ENCODE measurements around the gene SSB. TPM values are rescaled to one million over a fixed set of nuclear protein-coding genes. Genes with fewer than 3 reads are reported as not detected.

Gene SSB
- total RNA-seq, 1 experiment from 2014 or later, result 108 TPM

DNA sequence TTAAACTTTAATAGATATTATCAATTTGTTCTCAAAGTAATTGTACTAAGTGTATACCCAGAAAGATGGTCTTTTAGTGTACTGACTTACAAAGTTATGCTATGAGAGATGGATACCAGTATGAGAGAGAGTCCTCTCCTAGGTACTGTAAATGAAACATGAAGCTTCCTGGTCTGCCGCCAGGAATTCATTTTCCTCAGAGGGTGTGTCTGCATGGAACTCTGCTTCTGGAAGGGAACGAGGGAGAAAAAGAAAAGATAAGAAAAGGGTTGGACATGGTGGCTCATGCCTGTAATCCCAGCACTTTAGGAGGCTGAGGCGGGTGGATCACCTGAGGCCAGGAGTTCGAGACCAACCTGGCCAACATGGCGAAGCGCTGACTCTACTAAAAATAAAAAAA, 2.2 kb upstream of the SSB start:
- no peaks in the 10 kb centered on the region for H3K9me3 ChIP-seq (ENCODE audit: low read length)
- no peak overlapping the region for H3K4me2 ChIP-seq (ENCODE audit: low read length)
- H3K9me2 ChIP-seq (replicated peaks; ENCODE audit: low read length), result no peaks in the 10 kb centered on the region
- BruUV-seq (replicated peaks), result no TSS peak
- ChIA-PET POLR2A (ENCODE audit: unreplicated experiment) (no interaction called here), CTCF (no interaction called here)
- peaks cover 17% of the 10 kb centered on the region for H3K4me1 ChIP-seq (ENCODE audit: insufficient read depth, low read length)
- no peaks in the 10 kb centered on the region for H4K20me1 ChIP-seq (ENCODE audit: low read length)
- H2AFZ ChIP-seq (ENCODE audit: low read length), result no peak overlapping the region
- H3F3A ChIP-seq (ENCODE audit: low read length, unreplicated experiment), result no peaks in the 10 kb centered on the region
- 0 out of 2 replicates have a peak, but pooled peaks cover 6% of the 10 kb centered on the region for H3K36me3 ChIP-seq (ENCODE audit: low read depth, low read length)
- DNase-seq, result peak; percentile 42
- H3K9ac ChIP-seq (ENCODE audit: low read length), result no peak overlapping the region
- no peak overlapping the region for H3K27ac ChIP-seq (ENCODE audit: low read length)
- no peak overlapping the region for H3K4me3 ChIP-seq (ENCODE audit: low read length)
- TF ChIP-seq EZH2 (IDR thresholded peaks at IDR 0.05; ENCODE audit: low read length, unreplicated experiment) (no peak), EZH2phosphoT487 (IDR thresholded peaks at IDR 0.05; ENCODE audit: borderline replicate concordance, low read length) (no peak)
- TF ChIP-seq, protein P1, sequence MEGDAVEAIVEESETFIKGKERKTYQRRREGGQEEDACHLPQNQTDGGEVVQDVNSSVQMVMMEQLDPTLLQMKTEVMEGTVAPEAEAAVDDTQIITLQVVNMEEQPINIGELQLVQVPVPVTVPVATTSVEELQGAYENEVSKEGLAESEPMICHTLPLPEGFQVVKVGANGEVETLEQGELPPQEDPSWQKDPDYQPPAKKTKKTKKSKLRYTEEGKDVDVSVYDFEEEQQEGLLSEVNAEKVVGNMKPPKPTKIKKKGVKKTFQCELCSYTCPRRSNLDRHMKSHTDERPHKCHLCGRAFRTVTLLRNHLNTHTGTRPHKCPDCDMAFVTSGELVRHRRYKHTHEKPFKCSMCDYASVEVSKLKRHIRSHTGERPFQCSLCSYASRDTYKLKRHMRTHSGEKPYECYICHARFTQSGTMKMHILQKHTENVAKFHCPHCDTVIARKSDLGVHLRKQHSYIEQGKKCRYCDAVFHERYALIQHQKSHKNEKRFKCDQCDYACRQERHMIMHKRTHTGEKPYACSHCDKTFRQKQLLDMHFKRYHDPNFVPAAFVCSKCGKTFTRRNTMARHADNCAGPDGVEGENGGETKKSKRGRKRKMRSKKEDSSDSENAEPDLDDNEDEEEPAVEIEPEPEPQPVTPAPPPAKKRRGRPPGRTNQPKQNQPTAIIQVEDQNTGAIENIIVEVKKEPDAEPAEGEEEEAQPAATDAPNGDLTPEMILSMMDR (conservative IDR thresholded peaks at IDR 0.05; ENCODE audit: low read depth, low read length), result no peak
- H3K27me3 ChIP-seq (ENCODE audit: low read length), result no peaks in the 10 kb centered on the region
- intact Hi-C loops (cut with micrococcal nuclease), result no loop called here
- ATAC-seq, result no peak
- H3K79me2 ChIP-seq (ENCODE audit: low read length), result peaks cover 27% of the 10 kb centered on the region

DNA sequence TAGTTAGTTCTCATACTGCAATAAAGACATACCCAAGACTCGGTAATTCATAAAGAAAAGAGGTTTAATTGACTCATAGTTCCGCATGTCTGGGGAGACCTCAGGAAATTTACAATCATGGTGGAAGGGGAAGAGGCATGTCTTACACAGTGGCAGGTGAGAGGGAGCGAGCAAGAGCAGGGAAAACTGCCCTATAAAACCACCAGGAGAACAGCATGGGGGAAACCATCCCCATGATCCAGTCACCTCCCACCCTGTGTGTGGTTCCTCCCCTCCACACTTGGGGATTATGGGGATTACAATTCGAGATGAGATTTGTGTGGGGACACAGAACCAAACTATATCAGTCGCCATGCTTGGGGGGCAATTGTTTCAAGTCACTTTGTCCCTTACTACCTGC, 1.1 kb upstream of the SSB start:
- Histone ChIP-seq H4K20me1 (ENCODE audit: low read length) (no peaks in the 10 kb centered on the region), H3K27ac (ENCODE audit: low read length) (no peak overlapping the region), H3K4me2 (ENCODE audit: low read length) (no peak overlapping the region), H3K9me2 (replicated peaks; ENCODE audit: low read length) (no peaks in the 10 kb centered on the region), H2AFZ (ENCODE audit: low read length) (no peak overlapping the region; the same call in 1 of the 2 replicates), H3K4me1 (ENCODE audit: insufficient read depth, low read length) (peaks cover 17% of the 10 kb centered on the region), H3K9me3 (ENCODE audit: low read length) (no peaks in the 10 kb centered on the region), H3K79me2 (ENCODE audit: low read length) (peaks cover 38% of the 10 kb centered on the region), H3K9ac (ENCODE audit: low read length) (no peak overlapping the region), H3K27me3 (ENCODE audit: low read length) (no peaks in the 10 kb centered on the region), H3K36me3 (ENCODE audit: low read depth, low read length) (peaks cover 17% of the 10 kb centered on the region), H3K4me3 (ENCODE audit: low read length) (no peak overlapping the region), H3F3A (ENCODE audit: low read length, unreplicated experiment) (no peaks in the 10 kb centered on the region)
- no TSS peak for BruUV-seq (replicated peaks)
- ChIA-PET POLR2A (ENCODE audit: unreplicated experiment) (no interaction called here), CTCF (no interaction called here)
- intact Hi-C loops (cut with micrococcal nuclease), result no loop called here
- ATAC-seq, result no peak
- no peak for TF ChIP-seq EZH2 (IDR thresholded peaks at IDR 0.05; ENCODE audit: low read length, unreplicated experiment)
- TF ChIP-seq, protein P1 (conservative IDR thresholded peaks at IDR 0.05; ENCODE audit: low read depth, low read length), result no peak
- TF ChIP-seq EZH2phosphoT487 (IDR thresholded peaks at IDR 0.05; ENCODE audit: borderline replicate concordance, low read length), result no peak
- no peak for DNase-seq

DNA sequence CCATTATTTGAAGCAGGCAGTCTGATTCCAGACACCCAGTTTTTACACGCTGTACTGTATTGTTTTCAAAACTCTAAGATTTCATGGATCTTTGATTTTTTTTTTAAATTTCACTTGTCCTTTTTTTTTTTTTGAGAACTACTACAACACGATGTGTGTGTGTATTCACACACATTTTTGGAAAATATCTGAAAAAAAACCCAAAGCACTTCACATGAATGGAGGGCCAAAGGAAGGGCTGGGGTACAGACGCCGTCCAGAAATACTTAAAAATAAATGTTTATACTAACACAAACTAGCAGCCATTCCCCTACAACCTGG, 314 bp upstream of the SSB start:
- H3K27me3 ChIP-seq (ENCODE audit: low read length), result no peaks in the 10 kb centered on the region
- H3K27ac ChIP-seq (ENCODE audit: low read length), result no peak overlapping the region
- H3K4me3 ChIP-seq (ENCODE audit: low read length), result peak overlapping the region; percentile 84
- no peak for ATAC-seq
- H3F3A ChIP-seq (ENCODE audit: low read length, unreplicated experiment), result no peaks in the 10 kb centered on the region
- H3K9me3 ChIP-seq (ENCODE audit: low read length), result no peaks in the 10 kb centered on the region
- peak overlapping the region; percentile 87 for H3K4me2 ChIP-seq (ENCODE audit: low read length)
- H3K79me2 ChIP-seq (ENCODE audit: low read length), result peaks cover 46% of the 10 kb centered on the region
- no peaks in the 10 kb centered on the region for H3K9me2 ChIP-seq (replicated peaks; ENCODE audit: low read length)
- intact Hi-C loops (cut with micrococcal nuclease), result no loop called here
- BruUV-seq (replicated peaks), result TSS peak; percentile 97
- POLR2A ChIA-PET (ENCODE audit: unreplicated experiment), result interaction anchor here (0.7 to 1.0 kb wide), 2 partner anchors 29 to 84 kb away, joined by 3 read pairs; partner anchors contain the start of gene UBR3
- DNase-seq, result no peak
- H3K36me3 ChIP-seq (ENCODE audit: low read depth, low read length), result peaks cover 21% of the 10 kb centered on the region
- peak overlapping the region; percentile 90 for H2AFZ ChIP-seq (ENCODE audit: low read length)
- H4K20me1 ChIP-seq (ENCODE audit: low read length), result no peaks in the 10 kb centered on the region
- TF ChIP-seq, protein P1 (conservative IDR thresholded peaks at IDR 0.05; ENCODE audit: low read depth, low read length), result no peak
- TF ChIP-seq EZH2phosphoT487 (IDR thresholded peaks at IDR 0.05; ENCODE audit: borderline replicate concordance, low read length) (no peak), EZH2 (IDR thresholded peaks at IDR 0.05; ENCODE audit: low read length, unreplicated experiment) (no peak)
- peaks cover 17% of the 10 kb centered on the region for H3K4me1 ChIP-seq (ENCODE audit: insufficient read depth, low read length)
- CTCF ChIA-PET, result no interaction called here
- H3K9ac ChIP-seq (ENCODE audit: low read length), result peak overlapping the region; percentile 95

All from PC-3 (cell line).